ENCODE data around the gene ITPR1. TPM values are rescaled to one million over a fixed set of nuclear protein-coding genes. Genes with fewer than 3 reads are reported as not detected.
"Not testable (repeated sequence)": the region's sequence is repeated elsewhere in the genome, so short reads cannot be mapped to it uniquely, and the experiment has no call there.

ITPR1 gene
- 13.9 and 22.6 TPM in 2 replicates for total RNA-seq

DNA sequence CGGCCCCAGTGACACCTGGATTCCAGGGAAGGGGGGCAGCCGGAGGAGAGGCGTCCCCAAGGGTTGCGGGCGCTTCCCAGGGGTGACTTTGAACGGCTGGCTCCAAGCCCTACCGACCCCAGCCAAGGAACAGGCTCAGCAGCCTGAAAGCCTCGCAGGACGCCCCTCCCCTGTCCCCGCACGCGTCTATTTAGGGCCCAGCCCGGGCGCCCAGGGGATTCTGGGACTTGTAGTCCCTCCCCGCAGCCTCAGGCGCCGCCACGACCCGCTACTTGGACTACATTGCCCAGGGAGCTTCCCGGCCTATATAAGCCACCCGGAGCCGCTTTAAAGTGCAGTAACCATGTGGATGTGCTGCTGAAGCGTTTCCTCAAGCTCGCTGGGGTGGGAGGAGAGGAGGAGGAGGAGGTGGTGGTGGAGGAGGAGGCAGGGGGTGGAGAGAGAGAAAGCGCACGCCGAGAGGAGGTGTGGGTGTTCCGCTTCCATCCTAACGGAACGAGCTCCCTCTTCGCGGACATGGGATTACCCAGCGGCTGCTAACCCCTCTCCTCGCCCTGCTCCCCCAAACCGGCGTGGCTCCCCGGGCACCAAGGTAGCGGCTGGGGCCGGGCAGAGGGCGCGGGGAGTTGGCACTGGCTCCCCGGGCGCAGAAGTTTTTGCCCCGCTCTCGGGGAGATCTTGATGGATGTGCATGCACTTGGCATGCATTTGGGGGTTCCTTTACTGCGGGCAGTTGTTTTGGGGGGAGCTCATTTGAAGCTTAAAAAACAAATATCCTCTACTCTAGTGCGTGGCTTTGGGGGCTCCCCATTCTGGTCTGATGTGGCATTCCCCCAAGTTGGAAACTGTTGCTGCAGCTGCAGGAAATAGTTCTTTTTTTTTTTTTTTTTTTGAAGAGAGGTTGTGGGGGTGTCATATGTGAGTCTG is at the start of gene ITPR1:
TSS of gene ITPR1 (plus strand) at position 335 of the 927 bp plus-strand sequence. CDS start 23,144 bp downstream, outside the sequence.
- peak; percentile 98 to 99 for DNase-seq (ENCODE audit: low read depth in 2 of 2)

- DNase-seq (ENCODE audit: low read depth in 2 of 2) = no peak
These were observed 45.7 kb upstream of the ITPR1 start for GRCh38 chr3:4447295-4447999.

- no peak for DNase-seq (ENCODE audit: low read depth in 2 of 2)
These were observed 45.0 kb upstream of the ITPR1 start for GRCh38 chr3:4448187-4448586.

DNA sequence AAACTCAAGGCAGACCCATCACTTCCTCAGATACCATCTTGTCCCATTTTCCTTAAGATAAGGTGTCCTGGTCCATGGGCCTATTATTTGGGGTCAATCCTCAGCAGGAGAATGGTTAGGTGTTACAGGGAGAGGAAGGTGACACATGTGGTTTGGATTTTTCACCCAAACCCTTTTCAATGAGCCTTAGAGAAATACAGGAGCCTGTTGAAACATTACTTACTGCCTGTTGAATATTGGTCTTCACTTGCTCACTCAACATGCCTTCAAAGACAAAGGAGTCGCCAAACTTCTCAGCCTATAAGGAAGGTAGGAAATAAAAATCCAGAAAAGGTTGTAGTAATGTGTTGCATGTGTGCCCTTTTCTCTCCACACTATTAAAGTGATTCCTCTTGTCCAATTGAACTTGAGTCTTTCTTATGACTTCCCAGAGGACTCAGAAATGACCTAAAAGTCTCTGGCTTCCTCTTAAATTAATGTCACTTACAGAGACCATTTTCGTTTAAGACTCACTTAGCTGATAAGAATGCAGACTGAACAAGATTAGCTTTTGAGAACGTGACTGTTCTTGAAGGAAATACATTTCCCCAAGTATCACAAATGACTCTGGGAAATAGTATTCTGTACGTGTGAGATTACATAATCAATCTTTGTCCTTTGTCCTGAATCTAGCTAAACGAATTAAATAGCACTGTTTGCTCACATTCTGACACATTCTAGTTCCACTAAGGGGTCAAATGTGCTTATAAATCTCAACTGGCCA is 43.9 kb upstream of the ITPR1 start:
- DNase-seq (ENCODE audit: low read depth in 2 of 2) = no peak

DNA sequence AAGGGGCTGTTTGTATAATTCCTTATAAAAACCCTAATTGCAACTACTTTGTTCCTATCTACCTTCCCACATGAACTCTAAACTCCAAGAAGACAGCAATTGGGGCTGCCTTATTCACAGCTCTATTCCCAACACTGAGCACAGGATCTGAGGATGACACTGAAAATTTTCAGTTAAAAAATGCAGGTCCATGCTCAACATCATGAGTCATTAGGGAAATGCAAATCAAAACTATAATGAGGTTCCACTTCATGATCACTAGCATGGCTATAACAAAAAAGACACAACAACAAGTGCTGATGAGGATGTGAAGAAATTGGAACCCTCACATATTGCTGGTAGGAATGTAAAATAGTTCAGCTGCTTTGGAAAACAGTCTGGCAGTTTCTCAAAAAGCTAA is 39.0 kb upstream of the ITPR1 start:
- no peak for DNase-seq (ENCODE audit: low read depth in 2 of 2)

DNA sequence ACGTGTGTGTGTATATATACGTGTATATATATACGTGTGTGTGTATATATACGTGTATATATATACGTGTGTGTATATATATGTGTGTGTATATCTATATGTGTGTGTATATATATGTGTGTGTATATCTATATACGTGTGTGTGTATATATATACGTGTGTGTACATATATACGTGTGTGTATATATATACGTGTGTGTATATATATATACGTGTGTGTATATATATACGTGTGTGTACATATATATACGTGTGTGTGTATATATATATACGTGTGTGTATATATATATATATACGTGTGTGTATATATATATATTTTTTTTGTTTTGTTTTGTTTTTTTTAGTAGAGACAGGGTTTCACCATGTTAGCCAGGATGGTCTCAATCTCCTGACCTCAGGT is 36.4 kb upstream of the ITPR1 start:
- DNase-seq (ENCODE audit: low read depth in 2 of 2) = not testable (repeated sequence)

GRCh38 chr3:4458961-4459360 is 34.2 kb upstream of the ITPR1 start:
- no peak for DNase-seq (ENCODE audit: low read depth in 2 of 2)

GRCh38 chr3:4460334-4460733 is 32.8 kb upstream of the ITPR1 start:
- DNase-seq (ENCODE audit: low read depth in 2 of 2) = no peak

DNA sequence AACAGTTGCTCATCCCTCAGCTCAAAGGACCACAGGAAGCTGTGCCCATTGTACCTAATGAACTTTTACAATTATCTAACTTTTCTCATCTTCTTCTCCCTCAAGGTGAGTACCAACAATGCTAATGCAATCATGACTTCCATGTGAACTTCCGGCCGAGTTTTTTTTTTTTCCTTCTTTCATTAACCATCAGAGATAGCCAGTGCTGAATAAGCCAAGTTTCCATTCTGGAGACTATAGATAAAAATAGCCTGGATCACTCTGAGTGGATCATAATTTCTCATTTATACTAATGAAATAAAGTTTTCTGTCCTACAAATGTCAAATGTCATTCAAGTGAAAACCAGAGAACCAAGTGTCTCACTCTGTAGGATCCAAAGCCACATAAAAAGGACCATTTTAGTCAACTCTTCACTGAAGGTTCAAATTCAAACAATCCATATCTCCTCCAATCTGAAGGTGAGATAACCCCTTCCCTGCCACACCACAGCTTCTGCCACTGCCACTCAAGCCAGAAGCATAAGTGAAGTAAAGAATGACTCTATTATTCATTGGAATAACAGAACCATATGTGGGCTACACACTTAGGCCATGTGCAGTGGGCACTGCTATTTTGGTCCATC is 31.6 kb upstream of the ITPR1 start:
- peak in 1 of 2 donors; percentile 15 for DNase-seq (ENCODE audit: low read depth in 2 of 2)

DNA sequence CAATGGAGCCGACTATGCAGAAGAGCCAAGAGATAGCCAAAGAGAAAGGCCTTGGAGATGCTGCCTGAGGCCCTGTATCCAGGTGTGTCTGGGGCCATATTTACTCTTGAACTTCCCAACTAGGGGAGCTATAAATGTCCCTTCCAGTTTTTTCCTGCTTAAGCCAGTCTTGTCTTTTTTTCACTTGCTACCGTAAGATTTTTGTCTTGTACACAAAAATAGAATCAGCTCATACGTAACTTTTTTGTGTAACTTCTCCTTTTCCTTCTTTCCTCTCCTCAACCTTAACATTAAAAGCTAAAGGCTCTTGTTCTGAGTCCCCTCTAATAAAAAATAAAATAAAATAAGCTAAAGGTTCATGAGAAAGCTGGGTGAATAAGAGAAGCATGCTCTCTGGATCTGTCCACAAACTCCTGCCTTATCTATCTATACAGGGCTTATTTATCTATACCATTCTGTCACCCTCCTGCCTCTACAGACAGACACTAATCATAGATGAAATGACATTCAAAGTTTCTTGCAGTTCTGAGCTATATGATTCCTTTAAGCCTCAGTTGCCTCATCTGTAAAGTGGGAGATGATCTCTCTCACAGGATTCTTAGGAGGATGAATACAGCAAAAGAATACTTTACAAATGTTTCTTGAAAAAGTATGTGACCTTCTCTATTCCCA is 30.6 kb upstream of the ITPR1 start:
- no peak for DNase-seq (ENCODE audit: low read depth in 2 of 2)

DNA sequence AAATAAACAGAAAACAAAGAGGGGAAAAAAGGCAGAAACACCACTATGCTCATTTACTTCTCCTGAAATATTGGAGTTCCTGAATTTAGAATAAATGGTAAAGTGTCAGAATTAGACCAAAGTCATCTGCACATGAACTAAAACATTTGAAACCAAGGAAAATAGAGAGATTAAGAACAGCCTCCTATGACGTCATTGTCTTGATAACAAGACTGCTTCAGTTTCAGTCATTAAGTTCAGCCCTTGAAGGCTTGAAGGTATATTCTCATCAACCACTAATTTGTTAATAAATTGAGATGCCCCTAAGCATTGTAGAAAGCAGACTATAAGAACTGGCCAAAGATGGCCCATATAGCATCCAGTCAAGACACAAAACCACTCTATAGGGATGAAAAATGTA is 28.6 kb upstream of the ITPR1 start:
- no peak for DNase-seq (ENCODE audit: low read depth in 2 of 2)

- DNase-seq (ENCODE audit: low read depth in 2 of 2) = peak; percentile 78 to 79
These were observed 26.2 kb upstream of the ITPR1 start, which contains the start of gene SUMF1 for GRCh38 chr3:4466741-4467521. Gene SUMF1 (minus strand): TSS chr3:4467269. CDS start chr3:4467245, 24 bp downstream.

DNA sequence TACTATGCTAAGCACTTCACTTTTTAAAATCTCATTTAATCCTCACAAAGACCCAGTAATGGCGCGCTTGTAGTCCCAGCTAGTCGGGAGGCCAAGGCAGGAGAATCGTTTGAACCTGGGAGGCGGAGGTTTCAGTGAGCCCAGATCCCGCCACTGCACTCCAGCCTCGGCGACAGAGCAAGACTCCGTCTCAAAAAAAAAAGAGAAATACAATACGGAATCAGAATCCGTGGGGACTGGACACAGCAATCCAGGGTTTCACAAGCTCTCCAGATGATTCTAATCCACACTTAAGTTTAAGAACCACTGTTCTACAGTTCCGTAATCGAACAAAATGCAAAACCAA is 25.7 kb upstream of the ITPR1 start:
- DNase-seq (ENCODE audit: low read depth in 2 of 2) = no peak

GRCh38 chr3:4471907-4472306 is 21.2 kb upstream of the ITPR1 start:
- no peak for DNase-seq (ENCODE audit: low read depth in 2 of 2)

- no peak for DNase-seq (ENCODE audit: low read depth in 2 of 2)
These were observed 20.8 kb upstream of the ITPR1 start for GRCh38 chr3:4472312-4472711.

GRCh38 chr3:4472766-4473165 is 20.4 kb upstream of the ITPR1 start:
- DNase-seq (ENCODE audit: low read depth in 2 of 2) = no peak

GRCh38 chr3:4474683-4475490 is 18.3 kb upstream of the ITPR1 start:
- peak; percentile 97 to 98 for DNase-seq (ENCODE audit: low read depth in 2 of 2)

DNA sequence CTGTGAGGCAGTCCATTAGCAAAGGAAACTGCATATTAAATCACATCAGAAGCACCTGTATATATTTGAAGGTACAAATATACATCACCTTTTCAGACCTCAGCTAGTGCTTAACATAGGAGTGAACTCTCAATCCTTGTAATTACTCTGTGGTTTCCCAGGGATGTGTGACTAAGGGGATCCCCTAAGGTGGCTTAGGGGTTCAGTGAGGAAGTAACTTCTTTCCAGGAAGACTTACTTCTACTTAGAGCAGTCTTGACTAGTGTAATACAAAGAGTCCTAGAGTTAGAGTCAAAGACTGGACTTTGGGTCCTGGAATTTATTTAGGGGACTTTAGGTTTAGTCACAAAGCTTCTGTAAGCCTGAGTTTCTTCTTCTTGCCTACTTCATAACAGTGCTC is 17.3 kb upstream of the ITPR1 start:
- DNase-seq (ENCODE audit: low read depth in 2 of 2) = no peak

DNA sequence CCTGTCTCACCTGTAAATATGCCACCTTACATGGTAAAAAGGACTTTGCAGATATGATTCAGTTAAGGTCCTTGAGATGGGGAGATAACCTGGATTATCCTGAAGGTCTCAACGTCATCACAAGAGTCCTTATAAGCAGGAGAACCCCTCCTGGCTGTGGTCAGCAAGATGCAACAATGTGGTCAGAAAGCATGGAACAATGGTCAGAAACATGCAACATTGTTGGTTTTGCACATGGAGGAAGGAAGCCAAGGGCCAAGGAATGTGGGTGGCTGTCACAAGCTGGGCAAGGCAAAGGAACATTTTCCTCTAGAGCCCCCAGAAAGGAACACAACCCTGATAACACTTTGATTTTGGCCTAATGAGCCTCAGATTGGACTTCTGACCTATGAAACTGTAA is 16.7 kb upstream of the ITPR1 start:
- peak in 1 of 2 donors; percentile 6 for DNase-seq (ENCODE audit: low read depth in 2 of 2)

All from lung microvascular endothelial cell (primary cell).